ENCODE data around the gene DMWD.
A peak's percentile ranks its signal among the peaks of the same experiment; 100 is the strongest.

Gene DMWD, protein sequence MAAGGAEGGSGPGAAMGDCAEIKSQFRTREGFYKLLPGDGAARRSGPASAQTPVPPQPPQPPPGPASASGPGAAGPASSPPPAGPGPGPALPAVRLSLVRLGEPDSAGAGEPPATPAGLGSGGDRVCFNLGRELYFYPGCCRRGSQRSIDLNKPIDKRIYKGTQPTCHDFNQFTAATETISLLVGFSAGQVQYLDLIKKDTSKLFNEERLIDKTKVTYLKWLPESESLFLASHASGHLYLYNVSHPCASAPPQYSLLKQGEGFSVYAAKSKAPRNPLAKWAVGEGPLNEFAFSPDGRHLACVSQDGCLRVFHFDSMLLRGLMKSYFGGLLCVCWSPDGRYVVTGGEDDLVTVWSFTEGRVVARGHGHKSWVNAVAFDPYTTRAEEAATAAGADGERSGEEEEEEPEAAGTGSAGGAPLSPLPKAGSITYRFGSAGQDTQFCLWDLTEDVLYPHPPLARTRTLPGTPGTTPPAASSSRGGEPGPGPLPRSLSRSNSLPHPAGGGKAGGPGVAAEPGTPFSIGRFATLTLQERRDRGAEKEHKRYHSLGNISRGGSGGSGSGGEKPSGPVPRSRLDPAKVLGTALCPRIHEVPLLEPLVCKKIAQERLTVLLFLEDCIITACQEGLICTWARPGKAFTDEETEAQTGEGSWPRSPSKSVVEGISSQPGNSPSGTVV

DNA sequence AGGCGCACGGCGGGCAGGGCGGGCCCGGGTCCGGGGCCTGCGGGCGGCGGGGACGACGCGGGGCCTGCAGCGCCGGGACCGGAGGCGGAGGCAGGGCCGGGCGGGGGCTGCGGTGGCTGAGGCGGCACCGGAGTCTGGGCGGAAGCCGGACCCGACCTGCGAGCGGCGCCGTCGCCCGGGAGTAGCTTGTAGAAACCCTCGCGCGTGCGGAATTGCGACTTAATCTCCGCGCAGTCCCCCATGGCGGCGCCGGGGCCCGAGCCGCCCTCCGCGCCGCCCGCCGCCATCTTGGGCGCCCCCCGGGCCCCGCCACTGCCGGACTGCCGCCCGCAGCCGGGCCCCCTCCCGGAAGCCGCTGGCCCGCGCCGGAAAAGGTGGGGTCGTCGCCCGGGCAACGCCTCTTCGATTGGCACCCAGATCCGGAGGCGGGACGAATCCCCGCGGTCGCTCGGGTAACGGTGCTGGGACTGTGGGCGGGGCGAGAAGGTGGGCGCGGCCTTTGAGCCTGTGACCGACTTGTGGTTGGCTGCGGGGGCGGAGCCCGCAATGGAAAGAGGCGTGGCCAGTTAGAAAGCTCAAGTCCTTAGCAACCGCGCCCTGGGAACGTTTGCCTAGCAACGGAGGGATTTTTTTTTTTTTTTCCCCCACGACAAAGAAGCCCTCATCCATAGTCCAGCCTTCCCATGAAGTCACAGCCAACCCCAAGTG, at the start of gene DMWD:
Gene DMWD, minus strand, starts transcription at position 376 of the 708 bp plus-strand sequence. Its CDS starts 89 bp downstream, at position 287.
- DNase-seq (ENCODE audit: low read depth): peak; percentile 99

DNA sequence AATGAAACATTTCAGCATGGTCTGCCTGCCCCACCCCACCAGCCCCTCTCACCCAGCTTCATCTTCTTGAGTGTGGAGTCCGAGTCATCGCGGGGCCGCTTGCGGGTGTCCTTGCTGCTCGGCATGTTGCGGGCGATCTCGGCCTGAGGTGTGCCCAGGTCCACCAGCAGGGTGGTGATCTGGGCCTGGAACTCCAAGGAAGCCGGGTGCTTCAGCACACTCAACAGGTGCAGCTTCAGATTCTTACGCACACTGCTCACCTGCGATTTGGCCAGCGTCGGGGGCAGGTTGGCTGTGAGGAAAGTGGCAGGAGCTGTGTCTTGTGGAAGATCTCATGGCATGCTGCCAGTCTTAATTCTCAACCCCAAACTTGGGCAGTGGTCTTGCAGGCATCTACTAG, 49.6 kb upstream of the DMWD start:
- DNase-seq (ENCODE audit: low read depth): no peak

DNA sequence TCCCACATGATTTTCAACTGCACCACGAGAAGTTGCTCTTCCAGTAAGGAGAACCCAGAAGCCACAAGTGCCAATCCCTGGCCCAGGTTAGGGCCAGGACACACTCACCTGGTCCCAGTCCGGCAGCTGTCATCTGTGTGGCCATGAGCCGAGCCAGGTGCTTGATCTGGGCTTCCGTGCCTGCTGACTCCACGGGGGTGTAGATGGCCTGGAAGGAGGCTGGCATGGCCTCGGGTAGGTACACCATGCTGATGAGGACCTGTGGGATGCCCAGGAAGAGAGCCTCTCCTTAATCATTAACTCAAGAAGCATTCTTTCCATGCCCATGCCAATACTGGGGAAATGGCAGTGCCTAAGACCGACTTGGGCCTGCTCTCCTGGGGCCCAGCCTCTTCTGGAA, 42.3 kb upstream of the DMWD start:
- no peak for DNase-seq (ENCODE audit: low read depth)

DNA sequence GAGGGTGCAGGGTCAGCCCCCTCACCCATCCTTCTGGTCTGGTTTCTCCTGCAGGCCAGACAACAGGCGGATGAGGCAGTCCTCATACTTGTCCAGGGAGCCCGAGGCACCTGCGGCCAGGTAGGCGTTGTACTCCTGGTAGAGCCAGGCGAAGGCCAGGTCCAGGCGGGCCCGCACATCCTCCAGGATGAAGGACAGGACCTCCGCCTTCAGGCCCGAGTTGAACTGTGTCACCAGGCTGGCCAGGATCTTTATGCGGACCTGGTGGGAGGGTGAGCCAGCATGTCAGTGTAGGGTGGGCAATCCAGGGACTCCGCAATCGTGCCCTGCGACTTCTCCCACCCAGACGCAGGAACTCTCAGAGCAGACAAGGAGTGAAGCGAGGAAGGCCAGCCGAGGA, 36.3 kb upstream of the DMWD start:
- no peak for DNase-seq (ENCODE audit: low read depth)

DNA sequence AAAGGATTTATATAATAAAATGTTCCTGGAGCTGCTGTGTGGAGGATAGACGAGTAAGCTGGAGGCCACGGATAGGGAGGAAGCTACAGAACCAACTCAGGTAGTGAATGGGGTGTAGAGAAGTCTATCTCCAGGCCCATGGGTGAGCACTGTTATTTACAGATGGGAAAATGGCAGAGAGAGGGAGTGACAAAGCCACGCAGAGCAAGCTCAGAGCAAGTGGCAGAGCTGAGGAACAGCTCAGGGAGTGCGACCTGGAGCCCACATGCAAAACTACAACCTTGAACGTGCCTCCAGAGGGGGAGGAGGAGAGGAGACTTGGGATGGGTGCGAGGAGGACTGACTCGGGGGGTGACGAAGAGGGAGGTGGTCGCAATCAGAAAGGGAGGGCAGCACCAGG, 35.9 kb upstream of the DMWD start:
- no peak for DNase-seq (ENCODE audit: low read depth)

DNA sequence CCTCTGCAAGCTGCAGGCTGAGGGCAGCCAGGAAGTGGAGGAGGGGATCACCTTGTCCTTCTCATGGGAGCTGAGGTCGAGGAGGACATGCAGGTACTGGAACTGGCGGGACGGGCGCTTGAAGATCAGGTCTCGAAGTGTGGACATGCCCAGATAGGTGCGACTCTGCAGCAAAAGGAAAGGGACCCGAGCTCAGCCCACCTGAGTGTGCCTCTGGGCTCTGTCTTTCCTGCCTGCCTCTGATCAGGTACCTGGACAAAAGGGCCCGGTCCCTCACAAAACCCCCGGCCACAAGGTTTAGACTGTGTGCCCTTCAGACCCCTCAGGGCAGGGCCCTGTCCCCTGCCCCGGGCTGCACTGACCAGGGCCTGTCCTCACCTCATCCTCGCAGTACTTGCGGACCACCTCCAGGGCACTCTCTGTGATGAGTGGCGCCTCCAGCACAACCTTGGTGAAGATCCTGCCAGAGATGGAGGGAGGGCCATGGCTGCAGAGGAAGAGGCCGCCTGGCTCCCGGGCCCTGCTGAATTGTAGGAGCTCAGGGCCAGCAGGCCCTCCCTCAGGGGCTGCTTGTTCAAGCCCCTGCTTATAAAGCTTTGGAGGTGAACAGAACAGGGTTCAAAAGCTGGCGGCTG, 34.9 kb upstream of the DMWD start:
- DNase-seq (ENCODE audit: low read depth): no peak

DNA sequence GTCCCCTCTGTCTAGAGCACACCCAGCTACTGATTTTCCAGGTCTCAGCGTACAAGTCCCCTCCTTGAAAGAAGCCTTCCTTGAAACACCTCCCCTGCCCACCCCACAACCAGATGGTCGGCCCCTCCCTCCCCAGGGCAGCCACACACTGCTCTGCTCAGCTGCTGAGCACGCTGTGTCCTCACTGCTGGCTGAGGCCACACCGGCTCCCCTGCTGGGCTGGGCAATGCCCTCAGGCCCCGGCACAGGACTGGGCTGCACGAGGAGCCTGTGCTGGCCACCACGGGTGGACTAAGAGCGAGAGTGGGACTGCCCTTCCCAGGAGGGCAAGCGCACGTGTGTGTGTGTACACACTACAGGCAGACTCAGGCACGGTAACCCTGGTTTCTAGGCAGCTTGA, 34.3 kb upstream of the DMWD start:
- no peak for DNase-seq (ENCODE audit: low read depth)

DNA sequence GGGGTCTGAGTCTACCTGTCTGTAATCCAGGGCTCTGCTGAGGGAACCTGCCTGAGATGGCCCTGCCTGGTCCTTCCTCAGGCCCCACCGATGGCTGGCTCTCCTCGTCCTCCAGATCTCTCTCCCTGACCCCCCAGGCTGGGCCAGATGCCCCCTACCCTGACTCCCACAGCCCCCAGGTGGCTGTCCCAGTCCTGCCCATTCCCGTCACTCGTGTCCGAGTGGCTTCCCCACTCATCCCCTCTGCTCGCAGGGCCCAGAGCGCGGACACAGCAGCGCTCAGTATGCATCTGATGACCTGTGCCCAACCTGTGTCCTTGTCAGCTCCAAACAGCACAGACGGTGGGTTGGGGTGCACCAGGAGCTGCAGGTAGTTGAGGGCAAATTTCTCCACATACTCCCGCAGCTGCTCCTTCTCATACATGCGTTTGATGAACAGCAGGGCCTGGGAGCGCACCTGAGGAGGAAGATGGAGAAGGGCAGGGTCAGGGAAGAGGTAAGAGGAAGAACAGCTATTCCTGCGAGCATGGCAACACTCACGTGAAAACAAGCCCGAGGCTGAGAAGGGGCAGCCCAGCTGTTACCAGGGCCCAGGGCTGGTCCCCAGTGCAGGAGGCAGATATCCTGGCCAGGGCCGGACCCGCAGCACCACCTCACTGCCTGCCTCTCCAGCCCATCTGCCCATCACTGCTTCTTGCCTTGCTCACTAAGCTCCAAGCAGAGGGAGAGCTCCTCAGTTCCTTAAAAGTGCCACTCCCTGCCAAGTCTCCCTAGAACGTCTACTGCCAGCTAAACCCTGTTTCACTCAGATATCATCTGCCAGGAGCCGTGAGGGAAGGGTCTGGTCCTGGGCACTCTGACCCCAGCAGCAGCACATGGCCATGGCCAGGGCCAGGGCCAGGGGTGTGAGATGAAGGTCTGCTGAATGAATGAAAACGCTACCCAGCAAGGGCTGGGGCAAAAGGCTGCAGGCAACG, 33.6 kb upstream of the DMWD start:
- no peak for DNase-seq (ENCODE audit: low read depth)

DNA sequence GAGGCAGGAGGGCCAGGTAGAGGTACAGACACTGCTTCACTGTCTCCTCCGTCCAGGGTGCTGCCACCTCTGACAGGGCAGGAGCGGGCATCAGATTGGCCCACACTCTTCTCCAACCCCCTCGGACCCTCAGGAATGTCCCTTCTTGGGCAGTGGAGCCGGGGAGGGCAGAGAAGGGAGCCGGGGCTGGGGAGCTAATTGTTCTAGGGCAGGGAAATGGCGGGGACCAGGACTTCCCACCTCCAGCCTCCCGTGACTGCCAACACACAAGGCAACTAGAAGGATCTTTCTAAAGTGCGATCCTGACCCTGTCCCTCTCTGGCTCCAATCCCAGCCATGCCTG, 32.6 kb upstream of the DMWD start:
- no peak for DNase-seq (ENCODE audit: low read depth)

DNA sequence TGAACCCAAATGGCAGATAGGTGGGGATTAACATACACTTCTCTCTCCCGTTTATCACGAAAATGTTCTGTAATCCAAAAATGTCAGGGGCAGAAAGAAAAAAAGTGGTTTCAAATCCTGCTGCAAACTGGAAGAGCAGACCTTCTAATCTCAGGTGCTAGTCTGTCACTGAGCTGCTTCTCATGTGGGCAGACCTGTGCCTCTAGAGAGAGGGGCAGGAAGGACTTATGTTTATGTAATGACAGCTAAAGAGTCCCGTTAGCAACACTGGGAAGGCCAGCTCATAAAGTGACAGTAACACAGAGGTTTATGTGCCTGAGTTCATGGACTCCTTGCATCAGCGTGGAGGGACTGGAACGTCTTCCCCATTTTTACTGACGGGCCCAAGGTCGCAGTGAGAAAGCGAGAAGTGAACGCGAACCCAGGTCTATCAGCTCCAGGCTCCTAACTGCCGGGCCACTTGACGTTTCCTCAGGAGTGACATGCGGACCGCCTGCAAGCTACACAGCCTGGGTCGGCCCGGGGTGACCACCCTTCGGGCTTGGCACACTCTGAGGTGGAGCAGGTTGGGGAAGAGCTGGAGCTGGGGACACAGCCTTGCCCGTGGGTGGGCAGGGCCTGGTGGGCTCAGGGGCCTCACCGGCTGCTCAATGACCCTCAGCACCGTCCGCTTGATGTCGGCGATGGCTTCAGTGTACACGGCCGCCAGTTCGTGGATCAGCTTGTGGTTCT, 32.1 kb upstream of the DMWD start:
- no peak for DNase-seq (ENCODE audit: low read depth)

DNA sequence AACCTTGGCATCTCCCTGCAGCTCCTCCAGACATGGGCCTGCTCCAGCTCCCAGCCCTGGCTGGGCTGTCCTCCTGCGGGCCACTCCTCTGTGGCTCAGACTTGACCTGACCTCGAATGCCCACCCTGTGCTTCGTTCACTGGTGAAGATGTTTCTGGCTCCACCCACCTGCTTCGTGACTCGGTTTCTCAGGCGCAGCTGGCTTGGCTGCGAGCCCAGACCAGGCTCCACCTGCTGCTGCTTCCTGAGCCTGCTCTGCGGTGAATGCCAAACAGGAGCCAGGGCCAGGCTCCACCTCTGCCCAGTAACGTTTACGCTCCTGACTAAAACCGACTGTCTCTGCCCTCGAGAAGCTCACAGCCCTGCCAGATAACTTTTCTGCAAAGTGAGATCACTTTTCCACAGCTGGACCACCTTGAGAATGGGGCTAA, 31.4 kb upstream of the DMWD start:
- no peak for DNase-seq (ENCODE audit: low read depth)

DNA sequence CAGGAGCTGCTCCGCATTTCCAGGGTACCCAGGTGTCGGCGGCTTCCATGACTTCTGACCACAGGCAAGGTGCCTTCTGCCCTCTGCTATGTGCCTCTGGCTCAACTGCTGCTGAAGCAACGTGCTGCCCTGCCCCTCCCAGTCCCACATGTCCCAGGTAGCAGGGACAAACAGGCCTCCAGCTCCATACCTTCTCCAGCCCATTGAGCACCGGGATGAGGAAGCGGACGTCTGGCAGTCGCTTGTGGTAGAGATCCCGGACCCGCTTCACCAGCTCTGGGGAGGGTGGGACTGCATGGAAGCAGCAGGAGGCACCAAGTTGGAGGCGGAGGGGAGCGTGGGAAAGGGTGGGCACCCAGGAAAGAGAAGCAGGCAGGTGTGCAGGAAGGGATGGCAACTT, 30.5 kb upstream of the DMWD start:
- no peak for DNase-seq (ENCODE audit: low read depth)

DNA sequence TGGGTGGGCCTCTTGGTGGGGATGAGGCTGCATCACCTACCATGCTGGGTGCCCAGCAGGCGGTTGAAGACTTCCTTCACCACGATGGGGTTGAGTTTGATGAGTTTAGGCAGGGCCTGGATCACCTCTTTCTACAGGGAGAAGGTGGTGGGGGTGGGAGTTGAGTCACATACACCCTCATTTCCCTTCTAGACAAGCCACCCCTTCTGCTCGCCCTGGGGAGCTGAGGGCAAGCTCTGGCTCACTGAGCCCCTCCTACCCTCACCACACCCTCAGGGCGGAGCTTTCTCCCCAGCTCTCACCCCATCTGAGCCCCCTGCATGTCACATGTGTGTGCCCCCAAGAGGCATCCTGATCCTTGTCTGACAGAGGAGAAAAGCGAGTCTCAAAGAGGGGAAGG, 30.1 kb upstream of the DMWD start:
- DNase-seq (ENCODE audit: low read depth): no peak

DNA sequence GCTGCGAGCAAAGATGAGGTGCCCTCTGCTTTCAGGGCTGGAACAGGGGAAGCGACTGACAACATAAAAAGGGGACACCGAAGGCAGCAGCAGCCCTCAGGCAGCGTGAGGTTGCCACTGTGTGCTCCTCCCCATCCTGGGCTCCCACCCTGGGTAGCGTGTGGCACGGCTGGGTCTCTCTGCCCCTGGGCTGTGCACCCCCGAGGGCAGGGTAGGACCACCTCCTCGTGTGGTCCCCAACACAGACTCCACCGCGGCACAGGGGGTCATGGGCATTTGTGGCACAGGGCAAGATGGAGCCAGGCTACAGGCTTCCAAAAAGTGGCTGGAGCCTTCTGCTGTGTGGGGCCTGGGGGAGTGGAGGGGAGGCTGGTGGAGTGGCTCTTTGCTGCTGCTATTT, 28.9 kb upstream of the DMWD start:
- DNase-seq (ENCODE audit: low read depth): no peak

DNA sequence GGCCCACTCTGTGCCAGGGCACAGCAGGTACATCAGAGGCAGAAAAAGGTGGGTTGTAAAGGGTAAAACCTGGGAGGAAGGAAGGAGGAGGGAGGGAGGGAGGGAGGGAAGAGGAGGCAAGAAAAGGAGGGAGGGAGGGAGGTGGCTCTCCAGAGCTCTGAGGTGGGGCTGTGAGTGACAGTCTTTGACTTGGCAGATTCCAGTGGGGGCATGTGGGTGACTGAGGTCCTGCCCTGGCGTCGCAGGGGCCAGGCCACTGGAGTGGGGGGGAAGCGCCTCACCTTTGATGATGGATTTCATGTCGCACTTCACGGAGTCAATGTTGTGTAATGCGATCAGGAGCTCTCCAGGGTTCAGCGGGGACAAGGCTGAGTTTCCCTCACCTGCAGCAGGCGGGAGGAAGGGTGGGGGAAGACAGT, 28.5 kb upstream of the DMWD start:
- DNase-seq (ENCODE audit: low read depth): no peak

DNA sequence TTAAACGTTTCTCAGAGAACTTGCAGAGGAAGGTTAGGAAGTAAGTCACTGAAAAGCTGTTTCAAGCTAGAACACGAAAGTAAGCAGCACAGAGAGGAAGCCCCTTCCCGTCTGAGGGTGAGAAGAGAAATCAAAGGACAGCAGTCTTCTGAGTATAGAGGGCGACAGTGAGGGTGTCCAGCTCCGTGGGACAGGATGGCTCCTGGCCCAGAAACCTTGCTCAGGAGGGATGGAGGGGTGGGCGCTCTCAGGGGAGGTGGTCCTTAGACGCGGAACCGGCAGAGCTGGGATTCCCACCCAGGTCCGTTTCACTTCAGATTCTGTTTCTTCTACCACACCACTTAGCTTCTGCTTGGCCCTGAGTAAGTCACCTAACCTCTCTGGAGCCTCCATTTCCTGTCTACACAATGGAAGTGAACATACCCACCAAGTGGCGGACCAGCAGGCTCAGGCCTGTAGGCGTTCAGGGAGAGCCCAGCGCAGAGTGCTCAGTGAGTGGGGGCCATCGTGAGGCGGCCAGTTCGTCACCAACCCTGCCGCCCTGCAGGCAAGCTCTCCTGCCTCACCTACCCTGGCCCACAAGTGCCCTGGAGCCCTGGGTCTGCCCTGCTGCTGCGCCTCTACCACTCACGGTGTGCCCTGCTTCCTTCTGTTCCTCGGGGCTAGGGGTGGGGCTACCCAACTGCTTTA, 27.9 kb upstream of the DMWD start:
- no peak for DNase-seq (ENCODE audit: low read depth)

DNA sequence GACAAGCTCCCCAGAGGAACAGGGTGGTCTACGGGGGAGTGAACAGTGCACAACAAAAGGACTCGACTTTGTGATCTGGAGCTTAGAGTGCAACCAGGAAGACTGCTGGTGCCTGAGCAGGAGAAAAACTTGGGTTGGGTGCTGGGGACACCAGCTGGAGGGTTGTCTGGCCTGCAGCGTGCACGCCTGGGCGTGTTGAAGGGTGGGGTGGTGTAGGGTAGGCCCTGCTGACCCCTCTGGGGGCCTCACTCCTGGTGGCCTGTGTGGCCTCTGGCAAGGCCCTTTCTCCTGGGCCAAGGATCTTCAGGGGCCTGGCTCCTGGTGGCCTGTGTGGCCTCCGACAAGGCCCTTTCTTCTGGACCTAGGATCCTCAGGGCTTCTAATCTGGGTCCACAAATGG, 27.1 kb upstream of the DMWD start:
- DNase-seq (ENCODE audit: low read depth): no peak

DNA sequence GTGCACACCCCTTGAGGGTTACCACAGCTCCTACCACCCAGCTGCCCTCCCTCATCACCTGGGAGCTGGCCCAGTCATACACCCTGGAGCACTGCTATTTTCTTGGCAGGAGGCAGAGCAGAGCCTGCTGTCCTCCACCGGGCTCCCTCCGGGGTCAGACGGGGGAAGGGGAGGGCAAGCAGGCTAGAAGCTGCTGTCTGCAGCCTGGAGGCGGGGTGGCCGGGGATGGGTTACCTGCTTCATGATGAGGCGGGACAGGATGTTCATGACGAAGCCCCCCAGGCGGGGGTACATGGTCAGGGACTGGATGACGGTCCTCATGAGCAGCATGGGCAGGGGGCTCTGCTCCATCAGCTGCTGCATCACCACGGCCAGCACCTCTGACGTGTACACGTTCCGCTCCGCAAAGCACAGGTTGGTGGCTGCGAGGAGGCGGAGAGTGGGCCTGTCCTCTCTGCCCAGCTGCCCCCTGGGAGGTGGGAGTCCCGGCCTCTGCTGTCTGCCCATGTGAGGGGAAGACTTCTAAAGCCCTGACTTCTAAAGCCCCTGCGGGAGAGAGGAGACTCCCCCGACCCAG, 25.2 kb upstream of the DMWD start:
- DNase-seq (ENCODE audit: low read depth): no peak

DNA sequence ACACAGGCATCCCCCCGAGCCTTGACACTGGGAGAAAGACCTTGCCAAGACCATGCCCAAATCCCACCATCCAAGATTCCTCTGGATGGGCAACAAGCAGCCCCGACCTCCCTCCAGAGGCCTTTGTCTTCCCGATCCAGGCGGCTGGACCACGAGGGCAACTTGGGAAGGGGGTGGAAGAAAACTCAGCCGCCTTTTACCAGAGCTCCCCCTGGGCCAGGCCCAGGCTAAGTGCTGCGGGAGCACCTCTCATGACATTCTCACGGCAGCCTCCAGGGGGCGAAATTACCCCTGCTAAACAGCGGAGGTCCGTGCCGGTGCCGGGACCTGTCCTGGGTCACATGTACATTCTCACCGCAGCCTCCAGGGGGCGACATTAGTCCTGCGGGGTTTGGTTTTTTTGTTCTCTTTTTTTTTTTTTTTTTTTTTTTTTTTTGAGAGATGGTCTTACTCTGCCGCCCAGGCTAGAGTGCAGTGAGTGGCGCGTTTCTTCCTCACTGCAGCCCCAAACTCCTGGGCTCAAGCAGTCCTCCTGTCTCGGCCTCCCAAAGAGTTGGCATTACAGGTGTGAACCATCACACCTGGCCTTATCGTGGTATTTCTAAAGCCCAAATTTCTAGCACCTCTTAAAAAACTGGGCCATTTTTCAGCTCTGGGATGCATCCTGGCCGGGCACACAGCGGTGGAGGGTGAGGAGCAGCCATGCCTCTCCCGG, 24.5 kb upstream of the DMWD start:
- peak; percentile 89 for DNase-seq (ENCODE audit: low read depth)
